Measurements from ENCODE around the gene SHANK1. TPM values are rescaled to one million over a fixed set of nuclear protein-coding genes. Genes with fewer than 3 reads are reported as not detected.

Gene SHANK1
- polyA plus RNA-seq, 6 donors from 2014 or later: not detected

GRCh38 chr19:50688766-50689165, 30.8 kb downstream of the SHANK1 start:
- no peak overlapping the region for H3K27ac Mint-ChIP-seq
- DNase-seq (no peak), ATAC-seq (ENCODE audit: low read depth in 2 of 2) (no peak)
- peaks cover 0 to 23% of the 10 kb centered on the region in 2 donors for H3K36me3 Mint-ChIP-seq
- no peak overlapping the region for H3K4me3 Mint-ChIP-seq
- peaks cover 0 to 6% (median 0%) of the 10 kb centered on the region in 7 donors for H3K9me3 Mint-ChIP-seq
- H3K27me3 Mint-ChIP-seq: peaks cover 42 to 81% (median 72%) of the 10 kb centered on the region in 3 donors
- peaks cover 0 to 13% (median under 1%) of the 10 kb centered on the region in 3 donors for H3K4me1 Mint-ChIP-seq

GRCh38 chr19:50686310-50687032, 33.1 kb downstream of the SHANK1 start:
- peaks cover 37 to 71% (median 52%) of the 10 kb centered on the region in 3 donors for H3K27me3 Mint-ChIP-seq
- ATAC-seq (ENCODE audit: low read depth in 2 of 2): no peak
- peaks cover 0 to 4% (median 0%) of the 10 kb centered on the region in 7 donors for H3K9me3 Mint-ChIP-seq
- no peak for DNase-seq
- H3K27ac Mint-ChIP-seq: no peak overlapping the region
- no peak overlapping the region for H3K4me3 Mint-ChIP-seq
- peaks cover 0 to 22% of the 10 kb centered on the region in 2 donors for H3K36me3 Mint-ChIP-seq
- peaks cover 0 to 5% (median 0%) of the 10 kb centered on the region in 3 donors for H3K4me1 Mint-ChIP-seq

GRCh38 chr19:50679177-50680125, 40.2 kb downstream of the SHANK1 start:
- H3K4me3 Mint-ChIP-seq: peak overlapping the region in 7 of 8 donors; percentile 67 to 87 (median 82)
- DNase-seq: peak; percentile 85
- peaks cover 16 to 40% (median 20%) of the 10 kb centered on the region in 3 donors for H3K27me3 Mint-ChIP-seq
- peaks cover 20 to 25% (median 22%) of the 10 kb centered on the region in 3 donors for H3K4me1 Mint-ChIP-seq
- peak; percentile 96 to 98 for ATAC-seq (ENCODE audit: low read depth in 2 of 2)
- peak overlapping the region; percentile 95 to 99 (median 98) for H3K27ac Mint-ChIP-seq
- peaks cover 0 to 18% (median 9%) of the 10 kb centered on the region in 7 donors for H3K9me3 Mint-ChIP-seq
- peaks cover 0 to 27% of the 10 kb centered on the region in 2 donors for H3K36me3 Mint-ChIP-seq

- no peak for DNase-seq
- peaks cover 0 to 18% (median 7%) of the 10 kb centered on the region in 7 donors for H3K9me3 Mint-ChIP-seq
- H3K4me1 Mint-ChIP-seq: peaks cover 20 to 25% (median 23%) of the 10 kb centered on the region in 3 donors
- H3K27ac Mint-ChIP-seq: peak overlapping the region in 4 of 6 donors; percentile 3 to 96 (median 89)
- peaks cover 11 to 42% (median 21%) of the 10 kb centered on the region in 3 donors for H3K27me3 Mint-ChIP-seq
- H3K36me3 Mint-ChIP-seq: peaks cover 0 to 19% of the 10 kb centered on the region in 2 donors
- ATAC-seq (ENCODE audit: low read depth in 2 of 2): no peak
- H3K4me3 Mint-ChIP-seq: peak overlapping the region in 3 of 8 donors; percentile 37 to 61 (median 50)
These were observed 41.3 kb downstream of the SHANK1 start for GRCh38 chr19:50678323-50678722.

- no peak for DNase-seq
- H3K4me1 Mint-ChIP-seq: peaks cover 20 to 28% (median 27%) of the 10 kb centered on the region in 3 donors
- peak overlapping the region in 2 of 8 donors; percentile 24 to 50 for H3K4me3 Mint-ChIP-seq
- H3K27ac Mint-ChIP-seq: peak overlapping the region in 3 of 6 donors; percentile 64 to 96 (median 70)
- H3K36me3 Mint-ChIP-seq: peaks cover 0 to 19% of the 10 kb centered on the region in 2 donors
- H3K9me3 Mint-ChIP-seq: peaks cover 0 to 18% (median 7%) of the 10 kb centered on the region in 7 donors
- no peak for ATAC-seq (ENCODE audit: low read depth in 2 of 2)
- H3K27me3 Mint-ChIP-seq: peaks cover 11 to 47% (median 28%) of the 10 kb centered on the region in 3 donors
These were observed 42.0 kb downstream of the SHANK1 start for GRCh38 chr19:50677636-50678035.

GRCh38 chr19:50676625-50677197, 42.9 kb downstream of the SHANK1 start:
- H3K36me3 Mint-ChIP-seq: peaks cover 0 to 19% of the 10 kb centered on the region in 2 donors
- H3K27me3 Mint-ChIP-seq: peaks cover 10 to 50% (median 37%) of the 10 kb centered on the region in 3 donors
- H3K4me1 Mint-ChIP-seq: peaks cover 20 to 28% (median 27%) of the 10 kb centered on the region in 3 donors
- peaks cover 0 to 18% (median 7%) of the 10 kb centered on the region in 7 donors for H3K9me3 Mint-ChIP-seq
- ATAC-seq (ENCODE audit: low read depth in 2 of 2) (no peak), DNase-seq (no peak)
- no peak overlapping the region for H3K27ac Mint-ChIP-seq
- H3K4me3 Mint-ChIP-seq: no peak overlapping the region

GRCh38 chr19:50673118-50673517, 46.5 kb downstream of the SHANK1 start:
- ATAC-seq (ENCODE audit: low read depth in 2 of 2) (no peak), DNase-seq (no peak)
- peaks cover 0 to 13% (median 3%) of the 10 kb centered on the region in 7 donors for H3K9me3 Mint-ChIP-seq
- peaks cover 32 to 66% (median 55%) of the 10 kb centered on the region in 3 donors for H3K27me3 Mint-ChIP-seq
- peak overlapping the region in 2 of 8 donors; percentile 26 to 44 for H3K4me3 Mint-ChIP-seq
- H3K4me1 Mint-ChIP-seq: peaks cover 8 to 12% (median 8%) of the 10 kb centered on the region in 3 donors
- peaks cover 0 to 5% of the 10 kb centered on the region in 2 donors for H3K36me3 Mint-ChIP-seq
- no peak overlapping the region for H3K27ac Mint-ChIP-seq

GRCh38 chr19:50670102-50670380, 49.6 kb downstream of the SHANK1 start:
- Mint-ChIP-seq H3K36me3 (no peaks in the 10 kb centered on the region), H3K4me1 (peaks cover 4 to 9% (median 5%) of the 10 kb centered on the region in 3 donors), H3K4me3 (peak overlapping the region in 3 of 8 donors; percentile 2 to 70 (median 9)), H3K27me3 (peaks cover 26 to 69% (median 55%) of the 10 kb centered on the region in 3 donors), H3K27ac (peak overlapping the region in 3 of 6 donors; percentile 31 to 37 (median 34)), H3K9me3 (no peaks in the 10 kb centered on the region)
- no peak for ATAC-seq (ENCODE audit: low read depth in 2 of 2)
- no peak for DNase-seq

- Mint-ChIP-seq H3K9me3 (no peaks in the 10 kb centered on the region), H3K4me3 (peak overlapping the region in 7 of 8 donors; percentile 16 to 75 (median 46)), H3K27me3 (peaks cover 26 to 73% (median 59%) of the 10 kb centered on the region in 3 donors), H3K4me1 (peaks cover 4 to 9% (median 5%) of the 10 kb centered on the region in 3 donors), H3K27ac (peak overlapping the region in 3 of 6 donors; percentile 31 to 37 (median 34)), H3K36me3 (no peaks in the 10 kb centered on the region)
- DNase-seq: peak; percentile 36
- ATAC-seq (ENCODE audit: low read depth in 2 of 2): peak in 1 of 2 donors; percentile 35
These were observed 50.1 kb downstream of the SHANK1 start for GRCh38 chr19:50669302-50670101.

GRCh38 chr19:50668879-50669278, 50.7 kb downstream of the SHANK1 start:
- DNase-seq (no peak), ATAC-seq (ENCODE audit: low read depth in 2 of 2) (no peak)
- peak overlapping the region in 5 of 8 donors; percentile 16 to 75 (median 30) for H3K4me3 Mint-ChIP-seq
- H3K9me3 Mint-ChIP-seq: peaks cover 0 to 4% (median 0%) of the 10 kb centered on the region in 7 donors
- no peak overlapping the region for H3K27ac Mint-ChIP-seq
- H3K4me1 Mint-ChIP-seq: peaks cover 4 to 9% (median 5%) of the 10 kb centered on the region in 3 donors
- peaks cover 32 to 69% (median 59%) of the 10 kb centered on the region in 3 donors for H3K27me3 Mint-ChIP-seq
- no peaks in the 10 kb centered on the region for H3K36me3 Mint-ChIP-seq

GRCh38 chr19:50668416-50668815, 51.2 kb downstream of the SHANK1 start:
- no peak for ATAC-seq (ENCODE audit: low read depth in 2 of 2)
- DNase-seq: no peak
- Mint-ChIP-seq H3K36me3 (no peaks in the 10 kb centered on the region), H3K9me3 (peaks cover 0 to 4% (median 0%) of the 10 kb centered on the region in 7 donors), H3K4me3 (no peak overlapping the region), H3K27me3 (peaks cover 35 to 69% (median 56%) of the 10 kb centered on the region in 3 donors), H3K4me1 (peaks cover 3 to 7% (median 5%) of the 10 kb centered on the region in 3 donors), H3K27ac (no peak overlapping the region)

GRCh38 chr19:50667759-50668231, 51.8 kb downstream of the SHANK1 start:
- Mint-ChIP-seq H3K27me3 (peaks cover 39 to 69% (median 56%) of the 10 kb centered on the region in 3 donors), H3K4me3 (no peak overlapping the region), H3K4me1 (peaks cover 0 to 5% (median under 1%) of the 10 kb centered on the region in 3 donors), H3K9me3 (peaks cover 0 to 6% (median 0%) of the 10 kb centered on the region in 7 donors), H3K36me3 (no peaks in the 10 kb centered on the region), H3K27ac (no peak overlapping the region)
- no peak for ATAC-seq (ENCODE audit: low read depth in 2 of 2)
- no peak for DNase-seq
